Cerebellar cortex (tissue), 1 donor: Measurements from ENCODE around the gene RYR3.

Experiments used
- DNase-seq: peaks from one replicate; pipeline ENCODE4 v3.0.0-alpha.2; 2015; ENCODE audit warnings: low spot score

The RYR3 gene

GRCh38 chr15:33451385-33451784, 140.6 kb downstream of the RYR3 start:
- no peak for DNase-seq

GRCh38 chr15:33453761-33454160, 143.0 kb downstream of the RYR3 start:
- DNase-seq, result no peak

- no peak for DNase-seq
Measured at GRCh38 chr15:33454346-33454745, 143.6 kb downstream of the RYR3 start.

- no peak for DNase-seq
Measured at GRCh38 chr15:33454996-33455395, 144.2 kb downstream of the RYR3 start.

GRCh38 chr15:33458421-33458820, 147.7 kb downstream of the RYR3 start:
- DNase-seq, result no peak

- no peak for DNase-seq
Measured at GRCh38 chr15:33460166-33460805, 149.5 kb downstream of the RYR3 start.

GRCh38 chr15:33461671-33462070, 150.9 kb downstream of the RYR3 start:
- DNase-seq, result no peak

- DNase-seq, result no peak
Measured at GRCh38 chr15:33467146-33467815, 156.5 kb downstream of the RYR3 start.

GRCh38 chr15:33467816-33468163, 157.0 kb downstream of the RYR3 start:
- DNase-seq, result no peak

- DNase-seq, result no peak
Measured at GRCh38 chr15:33468740-33469139, 158.0 kb downstream of the RYR3 start.

- no peak for DNase-seq
Measured at GRCh38 chr15:33473005-33473404, 162.2 kb downstream of the RYR3 start.

- no peak for DNase-seq
Measured at GRCh38 chr15:33473714-33474113, 162.9 kb downstream of the RYR3 start.

GRCh38 chr15:33476076-33476475, 165.3 kb downstream of the RYR3 start:
- no peak for DNase-seq

- no peak for DNase-seq
Measured at GRCh38 chr15:33476908-33477307, 166.1 kb downstream of the RYR3 start.

GRCh38 chr15:33489335-33489734, 178.6 kb downstream of the RYR3 start:
- DNase-seq, result no peak

- no peak for DNase-seq
Measured at GRCh38 chr15:33490703-33491102, 179.9 kb downstream of the RYR3 start.

GRCh38 chr15:33492434-33493052, 181.8 kb downstream of the RYR3 start:
- no peak for DNase-seq

GRCh38 chr15:33494306-33494705, 183.5 kb downstream of the RYR3 start:
- DNase-seq, result no peak

- DNase-seq, result no peak
Measured at GRCh38 chr15:33500432-33501195, 189.8 kb downstream of the RYR3 start.

- no peak for DNase-seq
Measured at GRCh38 chr15:33503681-33504080, 192.9 kb downstream of the RYR3 start.

GRCh38 chr15:33506781-33507296, 196.1 kb downstream of the RYR3 start:
- DNase-seq, result no peak

- DNase-seq, result no peak
Measured at GRCh38 chr15:33508703-33509102, 197.9 kb downstream of the RYR3 start.

- DNase-seq, result no peak
Measured at GRCh38 chr15:33515121-33515520, 204.4 kb downstream of the RYR3 start.
